Body of pancreas (tissue), 4 donors: ENCODE data around the gene CCL11.

Experiments used
- CTCF ChIP-seq, 7 experiments: fragments of 450-650 bp in 4 of 7; fragments of 200-600 bp in 3 of 7; sonication (generic) in 3 of 7; IDR thresholded peaks; one replicate each; pipeline ENCODE4 v1.5.1; 2016 to 2019; ENCODE audit warnings: antibody characterized with exemption in 7 of 7
- POLR2A ChIP-seq, 3 donors: fragments of 450-650 bp; IDR thresholded peaks; one replicate each; pipeline ENCODE4 v1.6.1; 2016; ENCODE audit warnings: antibody characterized with exemption in 3 of 3, mild to moderate bottlenecking in 2 of 3

DNA sequence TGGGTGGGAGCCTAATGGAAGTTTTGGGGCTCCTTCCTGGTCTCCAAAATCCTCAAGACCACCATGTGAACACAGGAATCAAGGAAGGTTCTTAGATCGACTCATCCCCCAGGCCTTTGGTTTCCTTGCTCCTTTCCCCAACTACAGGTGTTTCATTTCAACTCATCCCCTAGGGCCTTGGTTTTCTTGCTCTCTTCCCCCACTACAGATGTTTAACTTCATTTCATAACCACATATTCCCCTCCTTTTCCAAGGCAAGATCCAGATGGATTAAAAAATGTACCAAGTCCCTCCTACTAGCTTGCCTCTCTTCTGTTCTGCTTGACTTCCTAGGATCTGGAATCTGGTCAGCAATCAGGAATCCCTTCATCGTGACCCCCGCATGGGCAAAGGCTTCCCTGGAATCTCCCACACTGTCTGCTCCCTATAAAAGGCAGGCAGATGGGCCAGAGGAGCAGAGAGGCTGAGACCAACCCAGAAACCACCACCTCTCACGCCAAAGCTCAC is at the start of gene CCL11:
- TF ChIP-seq CTCF (IDR thresholded peaks at IDR 0.05) (no peak), POLR2A (IDR thresholded peaks at IDR 0.05) (no peak)
